GM12864 (cell line): ENCODE data around the gene DCTN1.
"Not testable (repeated sequence)": the region's sequence is repeated elsewhere in the genome, so short reads cannot be mapped to it uniquely, and the experiment has no call there.

Source experiments
- DNase-seq: peaks from one replicate; pipeline ENCODE4 v3.0.0-alpha.2; 2011; ENCODE audit warnings: low read depth
- H3K4me3 ChIP-seq: 2 replicates; pipeline ENCODE4 v1.5.1; 2011; ENCODE audit warnings: mild to moderate bottlenecking, low read depth, low read length, control low read depth
- CTCF ChIP-seq: IDR thresholded peaks from 2 replicates; pipeline ENCODE4 v1.5.1; 2011; ENCODE audit warnings: low read depth, mild to moderate bottlenecking, moderate library complexity, low read length, control low read depth, inconsistent platforms; ENCODE audit errors: missing control alignments

Gene DCTN1

GRCh38 chr2:74424139-74424992 lies 44.3 kb upstream of the DCTN1 start:
- TF ChIP-seq CTCF, result no peak
- no peak for DNase-seq
- H3K4me3 ChIP-seq, result no peak overlapping the region

- no peak overlapping the region for H3K4me3 ChIP-seq
- TF ChIP-seq CTCF, result no peak
- DNase-seq, result no peak
These were observed 43.4 kb upstream of the DCTN1 start for GRCh38 chr2:74423231-74424095.

GRCh38 chr2:74421221-74421870 lies 41.2 kb upstream of the DCTN1 start, which contains the start of the genes C2orf81 and WDR54:
C2orf81 (minus strand) TSS chr2:74421619; CDS start chr2:74421560, 59 bp downstream.
WDR54 (plus strand) TSS chr2:74421730; CDS start chr2:74422154, 424 bp downstream.
- DNase-seq, result peak; percentile 77
- H3K4me3 ChIP-seq, result peak within 1 kb of the TSS; percentile 86
- TF ChIP-seq CTCF, result no peak

- not testable (repeated sequence) for DNase-seq
- peak overlapping the region; percentile 86 for H3K4me3 ChIP-seq
These were observed 40.5 kb upstream of the DCTN1 start for GRCh38 chr2:74420443-74421103.

- DNase-seq, result no peak
- no peak for TF ChIP-seq CTCF
- H3K4me3 ChIP-seq, result no peak overlapping the region; the same call in 1 of the 2 replicates
These were observed 39.9 kb upstream of the DCTN1 start for GRCh38 chr2:74420006-74420405.

GRCh38 chr2:74419345-74419744 lies 39.2 kb upstream of the DCTN1 start:
- no peak for TF ChIP-seq CTCF
- no peak for DNase-seq
- H3K4me3 ChIP-seq, result no peak overlapping the region
